Measurements from ENCODE around the gene TSGA10. TPM values are rescaled to one million over a fixed set of nuclear protein-coding genes. Genes with fewer than 3 reads are reported as not detected.

TSGA10 gene
- total RNA-seq, 4 donors from 2014 or later, result 0.40 to 5.8 (median 1.5) TPM

GRCh38 chr2:99084256-99084655 is 70.5 kb downstream of the TSGA10 start:
- no peak overlapping the region for H3K27ac ChIP-seq
- DNase-seq, result no peak
- H3K4me1 ChIP-seq, result no peaks in the 10 kb centered on the region
- H3K4me3 ChIP-seq, result no peak overlapping the region
- no peak for TF ChIP-seq POLR2A (IDR thresholded peaks at IDR 0.05)
- no peak for TF ChIP-seq CTCF (IDR thresholded peaks at IDR 0.05 in 4 of 5, conservative IDR thresholded peaks at IDR 0.05 in 1 of 5)
- in situ Hi-C loops (cut with MboI; ENCODE audit: low sequenced_read_pairs in 4 of 4), result no loop called here
- intact Hi-C loops (cut with DNase I; ENCODE audit: low total_unique reads), result no loop called here
- H3K27me3 ChIP-seq, result peaks cover 0 to 12% (median 0%) of the 10 kb centered on the region in 3 donors
- H3K36me3 ChIP-seq, result no peaks in the 10 kb centered on the region
- ATAC-seq, result no peak
- H3K9me3 ChIP-seq, result no peaks in the 10 kb centered on the region

- Histone ChIP-seq H3K27me3 (peaks cover 0 to 12% (median 0%) of the 10 kb centered on the region in 3 donors), H3K27ac (no peak overlapping the region), H3K4me1 (no peaks in the 10 kb centered on the region), H3K9me3 (no peaks in the 10 kb centered on the region), H3K4me3 (no peak overlapping the region), H3K36me3 (no peaks in the 10 kb centered on the region)
- ATAC-seq (no peak), DNase-seq (no peak)
- in situ Hi-C loops (cut with MboI; ENCODE audit: low sequenced_read_pairs in 4 of 4) (no loop called here), intact Hi-C loops (cut with DNase I; ENCODE audit: low total_unique reads) (no loop called here)
- TF ChIP-seq CTCF (IDR thresholded peaks at IDR 0.05 in 4 of 5, conservative IDR thresholded peaks at IDR 0.05 in 1 of 5) (no peak), POLR2A (IDR thresholded peaks at IDR 0.05) (no peak)
Measured at GRCh38 chr2:99081891-99082290, 72.9 kb downstream of the TSGA10 start.

- Histone ChIP-seq H3K9me3 (no peaks in the 10 kb centered on the region), H3K4me1 (no peaks in the 10 kb centered on the region), H3K27me3 (peaks cover 0 to 12% (median 0%) of the 10 kb centered on the region in 3 donors), H3K4me3 (no peak overlapping the region), H3K36me3 (no peaks in the 10 kb centered on the region), H3K27ac (no peak overlapping the region)
- intact Hi-C loops (cut with DNase I; ENCODE audit: low total_unique reads), result no loop called here
- TF ChIP-seq CTCF (IDR thresholded peaks at IDR 0.05 in 4 of 5, conservative IDR thresholded peaks at IDR 0.05 in 1 of 5) (no peak), POLR2A (IDR thresholded peaks at IDR 0.05) (no peak)
- in situ Hi-C loops (cut with MboI; ENCODE audit: low sequenced_read_pairs in 4 of 4), result no loop called here
- no peak for ATAC-seq
- DNase-seq, result no peak
Measured at GRCh38 chr2:99079226-99079625, 75.5 kb downstream of the TSGA10 start.

GRCh38 chr2:99072551-99072950 is 82.2 kb downstream of the TSGA10 start:
- intact Hi-C loops (cut with DNase I; ENCODE audit: low total_unique reads), result no loop called here

More at GRCh38 chr2:99072551-99072950, 82.2 kb downstream of the TSGA10 start:
- in situ Hi-C loops (cut with MboI; ENCODE audit: low sequenced_read_pairs in 4 of 4), result loop anchor here in 2 of 4 donors (25.0 kb wide), 2 partner anchors 410 to 435 kb away; no protein-coding TSS in a partner anchor
- H3K36me3 ChIP-seq, result no peaks in the 10 kb centered on the region
- H3K27me3 ChIP-seq, result no peaks in the 10 kb centered on the region
- no peaks in the 10 kb centered on the region for H3K4me1 ChIP-seq
- H3K9me3 ChIP-seq, result no peaks in the 10 kb centered on the region
- ATAC-seq (no peak), DNase-seq (no peak)
- TF ChIP-seq POLR2A (IDR thresholded peaks at IDR 0.05), result no peak
- TF ChIP-seq CTCF (IDR thresholded peaks at IDR 0.05 in 4 of 5, conservative IDR thresholded peaks at IDR 0.05 in 1 of 5), result no peak
- H3K27ac ChIP-seq, result no peak overlapping the region
- H3K4me3 ChIP-seq, result no peak overlapping the region

All from gastrocnemius medialis (tissue), 4 donors.